Heart left ventricle (tissue), 13 donors: ENCODE results near the gene CGB8.
"Not testable (repeated sequence)": the region's sequence is repeated elsewhere in the genome, so short reads cannot be mapped to it uniquely, and the experiment has no call there.

ENCODE experiments used
- POLR2A ChIP-seq, 2 donors: fragments of 450-650 bp; IDR thresholded peaks; one replicate each; pipeline ENCODE4 v1.6.1; 2017; ENCODE audit warnings: antibody characterized with exemption in 2 of 2, mild to moderate bottlenecking in 2 of 2, moderate library complexity in 2 of 2
- TF ChIP-seq, protein P1 (sequence below), 12 donors: fragments of 200-600 bp; sonication (generic) in 4 of 12; IDR thresholded peaks; one replicate each; pipeline versions ENCODE4 v1.5.0 to v1.8.0; 2018 to 2022; ENCODE audit warnings: antibody characterized with exemption in 12 of 12, mild to moderate bottlenecking in 5 of 12
- donor health status: ischemic (EF 13 %, LVEDD 7.1; RV severe dilation, severe dysfunction).
- donor health status: DM: no; HTN: yes; CAD: no.
- donor health status: DM: no; HTN: no; CAD: no.
- donor health status: ischemic (EF 25% LVEDD 6.9; RV normal size, moderate dysfunction).
- donor health status: ischemic (EF 25% LVEDD 5.7; RV mildly dilated, moderate dysfunction).
- donor health status: ischemic (EF 35%, LVEDD 5.7; RV mildly dilated, moderate dysfunction).
- donor health status: nonischemic (EF 11% LVEDD 7.7; RV severe dilation, severe dysfunction).
- donor health status: DM: yes; HTN: yes; CAD: no.
- donor health status: PGD.
- donor health status: ischemic (EF 29% LVEDD 5.4; RV normal size, mild dysfunction).
- donor health status: nonischemic (EF 23%, LVEDD 6.1; RV moderate dilation, normal function).

GRCh38 chr19:49049011-49049410, at the start of gene CGB8:
- TF ChIP-seq POLR2A (IDR thresholded peaks at IDR 0.05) = not testable (repeated sequence)
- TF ChIP-seq, protein P1, sequence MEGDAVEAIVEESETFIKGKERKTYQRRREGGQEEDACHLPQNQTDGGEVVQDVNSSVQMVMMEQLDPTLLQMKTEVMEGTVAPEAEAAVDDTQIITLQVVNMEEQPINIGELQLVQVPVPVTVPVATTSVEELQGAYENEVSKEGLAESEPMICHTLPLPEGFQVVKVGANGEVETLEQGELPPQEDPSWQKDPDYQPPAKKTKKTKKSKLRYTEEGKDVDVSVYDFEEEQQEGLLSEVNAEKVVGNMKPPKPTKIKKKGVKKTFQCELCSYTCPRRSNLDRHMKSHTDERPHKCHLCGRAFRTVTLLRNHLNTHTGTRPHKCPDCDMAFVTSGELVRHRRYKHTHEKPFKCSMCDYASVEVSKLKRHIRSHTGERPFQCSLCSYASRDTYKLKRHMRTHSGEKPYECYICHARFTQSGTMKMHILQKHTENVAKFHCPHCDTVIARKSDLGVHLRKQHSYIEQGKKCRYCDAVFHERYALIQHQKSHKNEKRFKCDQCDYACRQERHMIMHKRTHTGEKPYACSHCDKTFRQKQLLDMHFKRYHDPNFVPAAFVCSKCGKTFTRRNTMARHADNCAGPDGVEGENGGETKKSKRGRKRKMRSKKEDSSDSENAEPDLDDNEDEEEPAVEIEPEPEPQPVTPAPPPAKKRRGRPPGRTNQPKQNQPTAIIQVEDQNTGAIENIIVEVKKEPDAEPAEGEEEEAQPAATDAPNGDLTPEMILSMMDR (IDR thresholded peaks at IDR 0.05) = not testable (repeated sequence)
